Measurements from ENCODE around the gene GABRB2. TPM values are rescaled to one million over a fixed set of nuclear protein-coding genes. Genes with fewer than 3 reads are reported as not detected.

GABRB2 gene
- total RNA-seq, 1 experiment from 2014 or later = not detected

GRCh38 chr5:161412792-161413191 is 133.7 kb downstream of the GABRB2 start:
- no peak overlapping the region for H3K27ac Mint-ChIP-seq (ENCODE audit: low read depth, unreplicated experiment)
- ChIA-PET CTCF (interaction anchor here (1.3 kb wide), 1 partner anchor 77 kb away, joined by 3 read pairs; no protein-coding TSS in a partner anchor), POLR2A (no interaction called here)
- no peaks in the 10 kb centered on the region for H3K36me3 Mint-ChIP-seq (ENCODE audit: insufficient read depth, unreplicated experiment)
- H3K27me3 Mint-ChIP-seq (ENCODE audit: insufficient read depth, unreplicated experiment) = no peaks in the 10 kb centered on the region
- BruUV-seq (replicated peaks) = no TSS peak
- TF ChIP-seq CTCF (IDR thresholded peaks at IDR 0.05; ENCODE audit: unreplicated experiment) = no peak
- DNase-seq (ENCODE audit: unreplicated experiment) = no peak
- H3K4me1 Mint-ChIP-seq (ENCODE audit: insufficient read depth, unreplicated experiment) = peaks cover 7% of the 10 kb centered on the region
- intact Hi-C loops (cut with micrococcal nuclease) = no loop called here
- H3K4me3 Mint-ChIP-seq (ENCODE audit: unreplicated experiment) = no peak overlapping the region
- H3K9me3 Mint-ChIP-seq (ENCODE audit: unreplicated experiment) = no peaks in the 10 kb centered on the region

- no TSS peak for BruUV-seq (replicated peaks)
- CTCF ChIA-PET = no interaction called here
- peak; percentile 14 for DNase-seq (ENCODE audit: unreplicated experiment)
- Mint-ChIP-seq H3K27me3 (ENCODE audit: insufficient read depth, unreplicated experiment) (no peaks in the 10 kb centered on the region), H3K9me3 (ENCODE audit: unreplicated experiment) (no peaks in the 10 kb centered on the region), H3K36me3 (ENCODE audit: insufficient read depth, unreplicated experiment) (no peaks in the 10 kb centered on the region), H3K4me3 (ENCODE audit: unreplicated experiment) (no peak overlapping the region), H3K27ac (ENCODE audit: low read depth, unreplicated experiment) (no peak overlapping the region), H3K4me1 (ENCODE audit: insufficient read depth, unreplicated experiment) (peaks cover 7% of the 10 kb centered on the region)
- POLR2A ChIA-PET = no interaction called here
- intact Hi-C loops (cut with micrococcal nuclease) = no loop called here
- no peak for TF ChIP-seq CTCF (IDR thresholded peaks at IDR 0.05; ENCODE audit: unreplicated experiment)
These were observed 135.4 kb downstream of the GABRB2 start for GRCh38 chr5:161411156-161411555.

GRCh38 chr5:161410640-161411039 is 135.9 kb downstream of the GABRB2 start:
- no peaks in the 10 kb centered on the region for H3K27me3 Mint-ChIP-seq (ENCODE audit: insufficient read depth, unreplicated experiment)
- H3K36me3 Mint-ChIP-seq (ENCODE audit: insufficient read depth, unreplicated experiment) = no peaks in the 10 kb centered on the region
- H3K4me1 Mint-ChIP-seq (ENCODE audit: insufficient read depth, unreplicated experiment) = peaks cover 7% of the 10 kb centered on the region
- ChIA-PET CTCF (no interaction called here), POLR2A (no interaction called here)
- intact Hi-C loops (cut with micrococcal nuclease) = no loop called here
- DNase-seq (ENCODE audit: unreplicated experiment) = no peak
- H3K27ac Mint-ChIP-seq (ENCODE audit: low read depth, unreplicated experiment) = no peak overlapping the region
- no TSS peak for BruUV-seq (replicated peaks)
- TF ChIP-seq CTCF (IDR thresholded peaks at IDR 0.05; ENCODE audit: unreplicated experiment) = no peak
- H3K4me3 Mint-ChIP-seq (ENCODE audit: unreplicated experiment) = no peak overlapping the region
- no peaks in the 10 kb centered on the region for H3K9me3 Mint-ChIP-seq (ENCODE audit: unreplicated experiment)

- no peak for TF ChIP-seq CTCF (IDR thresholded peaks at IDR 0.05; ENCODE audit: unreplicated experiment)
- CTCF ChIA-PET = no interaction called here
These were observed 137.1 kb downstream of the GABRB2 start for GRCh38 chr5:161409471-161409870.

More at GRCh38 chr5:161409471-161409870, 137.1 kb downstream of the GABRB2 start:
- intact Hi-C loops (cut with micrococcal nuclease) = no loop called here
- no peak overlapping the region for H3K4me3 Mint-ChIP-seq (ENCODE audit: unreplicated experiment)
- H3K27me3 Mint-ChIP-seq (ENCODE audit: insufficient read depth, unreplicated experiment) = peaks cover 12% of the 10 kb centered on the region
- BruUV-seq (replicated peaks) = no TSS peak
- H3K27ac Mint-ChIP-seq (ENCODE audit: low read depth, unreplicated experiment) = no peak overlapping the region
- peaks cover 7% of the 10 kb centered on the region for H3K4me1 Mint-ChIP-seq (ENCODE audit: insufficient read depth, unreplicated experiment)
- H3K9me3 Mint-ChIP-seq (ENCODE audit: unreplicated experiment) = no peaks in the 10 kb centered on the region
- no peak for DNase-seq (ENCODE audit: unreplicated experiment)
- POLR2A ChIA-PET = no interaction called here
- no peaks in the 10 kb centered on the region for H3K36me3 Mint-ChIP-seq (ENCODE audit: insufficient read depth, unreplicated experiment)
